GM12878 (cell line): ENCODE data around the gene MLEC. TPM values are rescaled to one million over a fixed set of nuclear protein-coding genes. Genes with fewer than 3 reads are reported as not detected.

Experiments used
- CEBPZ ChIP-seq: fragments of 150-350 bp; IDR thresholded peaks from 2 replicates; pipeline ENCODE4 v1.6.1; 2016; ENCODE audit warnings: low read depth, low read length
- JUNB ChIP-seq: IDR thresholded peaks from 2 replicates; pipeline ENCODE4 v1.6.1; 2016; ENCODE audit warnings: antibody characterized with exemption, mild to moderate bottlenecking
- MLLT1 ChIP-seq: fragments of 450-650 bp; IDR thresholded peaks from 2 replicates; pipeline ENCODE4 v1.6.1; 2016; ENCODE audit warnings: mild to moderate bottlenecking
- NR2C2 ChIP-seq: IDR thresholded peaks from 2 replicates; pipeline ENCODE4 v1.6.1; 2011; ENCODE audit warnings: borderline replicate concordance, low read depth; ENCODE audit not compliant: control insufficient read depth, insufficient read length
- POLR2AphosphoS5 ChIP-seq: IDR thresholded peaks from 2 replicates; pipeline ENCODE4 v1.6.1; 2011; ENCODE audit warnings: mild to moderate bottlenecking, low read length, inconsistent platforms
- RAD21 ChIP-seq: IDR thresholded peaks from 2 replicates; pipeline ENCODE4 v1.6.1; 2011; ENCODE audit warnings: mild to moderate bottlenecking, low read depth, low read length, moderate library complexity; ENCODE audit not compliant: insufficient read depth
- RCOR1 ChIP-seq: conservative IDR thresholded peaks from 2 replicates; pipeline ENCODE4 v1.6.1; 2012; ENCODE audit warnings: low read depth, low read length, improper control_type of control experiment
- ZBTB11 ChIP-seq: fragments of 450-650 bp; formaldehyde crosslinking; IDR thresholded peaks from 2 replicates; pipeline ENCODE4 v1.5.0; 2022; ENCODE audit warnings: mild to moderate bottlenecking, missing genetic modification characterization
- ZBTB4 ChIP-seq: fragments of 450-650 bp; formaldehyde crosslinking; IDR thresholded peaks from 2 replicates; pipeline ENCODE4 v1.4.0; 2022; ENCODE audit warnings: mild to moderate bottlenecking, moderate library complexity
- polyA plus RNA-seq, 11 experiments: library from polyadenylated mRNA; depleted of rRNA in 4 of 11; unstranded in 6 of 11; stranded (reverse) in 5 of 11; fragments of >200 nt; fragmentation: Nextera tagmentation in 4 of 11; fragmentation: Illumina TruSeq in 1 of 11; extraction: Ambion mirVana in 4 of 11; extraction: Trizol in 1 of 11; gene quantifications; 1 replicate in 1 of 11; 2 replicates in 10 of 11; pipeline versions ENCODE4 v1.2.1 to v1.2.3, GENCODE V29; 2011 to 2016; ENCODE audit warnings: inconsistent platforms in 2 of 11, missing spikeins in 2 of 11, low read depth in 1 of 11
- total RNA-seq, 4 experiments: library from RNA; depleted of rRNA in 3 of 4; stranded (reverse); fragments of >200 nt in 3 of 4; fragmentation: Illumina TruSeq in 1 of 4; extraction: Trizol in 1 of 4; gene quantifications; 2 replicates each; pipeline versions ENCODE4 v1.2.1 to v1.2.3, GENCODE V29; 2013 to 2021

MLEC gene
- total and polyA plus RNA-seq, 10 of the 15 experiments (the other 5 are each of a cell fraction or from before 2014, with no cell fraction given) = 26.7 to 172 (median 103) TPM

- TF ChIP-seq CEBPZ (no peak), POLR2AphosphoS5 (no peak), RAD21 (no peak), JUNB (no peak), MLLT1 (no peak), ZBTB11 (CRISPR knock-in tag) (no peak), ZBTB4 (CRISPR knock-in tag) (no peak), NR2C2 (no peak), RCOR1 (no peak)
Observed at GRCh38 chr12:120712610-120713009, 25.7 kb downstream of the MLEC start (continued).
